Liver (tissue), 9 donors: ENCODE measurements around the gene FAM20C. TPM values are rescaled to one million over a fixed set of nuclear protein-coding genes. Genes with fewer than 3 reads are reported as not detected.
"Not testable (repeated sequence)": the region's sequence is repeated elsewhere in the genome, so short reads cannot be mapped to it uniquely, and the experiment has no call there.

ENCODE experiments used
- DNase-seq: peaks from one replicate; pipeline ENCODE4 v3.0.0-alpha.2; 2017; ENCODE audit warnings: low spot score
- H3K27ac ChIP-seq, 2 donors: one replicate each; pipeline ENCODE4 v1.7.0; 2013; ENCODE audit warnings: inconsistent platforms in 2 of 2, low read length in 2 of 2, control low read depth in 1 of 2, low read depth in 1 of 2, mild to moderate bottlenecking in 1 of 2
- H3K27me3 ChIP-seq, 4 donors: one replicate each; pipeline versions ENCODE4 v1.6.1 to v1.7.0; 2013; ENCODE audit warnings: low read length in 3 of 4, inconsistent platforms in 1 of 4, mild to moderate bottlenecking in 1 of 4, moderate library complexity in 1 of 4; ENCODE audit not compliant: control insufficient read depth in 4 of 4, insufficient read depth in 4 of 4
- H3K36me3 ChIP-seq, 4 donors: one replicate each; pipeline versions ENCODE4 v1.6.1 to v1.7.0; 2013; ENCODE audit warnings: low read length in 3 of 4, mild to moderate bottlenecking in 3 of 4, low read depth in 1 of 4, moderate library complexity in 1 of 4; ENCODE audit not compliant: control insufficient read depth in 4 of 4, insufficient read depth in 3 of 4
- H3K4me1 ChIP-seq, 4 donors: one replicate each; pipeline versions ENCODE4 v1.6.1 to v1.7.0; 2013; ENCODE audit warnings: low read length in 3 of 4, mild to moderate bottlenecking in 3 of 4, moderate library complexity in 1 of 4; ENCODE audit not compliant: control insufficient read depth in 4 of 4, insufficient read depth in 4 of 4
- H3K4me3 ChIP-seq, 3 donors: one replicate each; pipeline versions ENCODE4 v1.6.1 to v1.7.0; 2013; ENCODE audit warnings: low read length in 3 of 3, control low read depth in 1 of 3, low read depth in 1 of 3, mild to moderate bottlenecking in 1 of 3
- H3K9ac ChIP-seq, 2 donors: one replicate each; pipeline ENCODE4 v1.7.0; 2013; ENCODE audit warnings: low read length in 2 of 2, mild to moderate bottlenecking in 2 of 2, moderate library complexity in 2 of 2, control low read depth in 1 of 2, low read depth in 1 of 2
- H3K9me3 ChIP-seq, 4 donors: one replicate each; pipeline versions ENCODE4 v1.6.1 to v1.7.0; 2013; ENCODE audit warnings: low read length in 3 of 4; ENCODE audit not compliant: control insufficient read depth in 4 of 4
- ATF3 ChIP-seq: IDR thresholded peaks from 2 replicates; pipeline ENCODE4 v1.6.1; 2016; ENCODE audit warnings: antibody characterized with exemption
- CTCF ChIP-seq: fragments of 150-350 bp; IDR thresholded peaks from 2 replicates; pipeline ENCODE4 v1.5.1; 2017; ENCODE audit warnings: improper control_type of control experiment, low read depth, low read length; ENCODE audit not compliant: missing input control
- EGR1 ChIP-seq, 2 donors: IDR thresholded peaks; 2 replicates each; pipeline ENCODE4 v1.6.1; 2016 to 2018; ENCODE audit warnings: antibody characterized with exemption in 2 of 2, low read depth in 2 of 2
- HNF4G ChIP-seq: IDR thresholded peaks from 2 replicates; pipeline ENCODE4 v1.6.1; 2016; ENCODE audit warnings: antibody characterized with exemption
- RAD21 ChIP-seq, 2 donors: IDR thresholded peaks; 2 replicates each; pipeline ENCODE4 v1.6.1; 2016; ENCODE audit warnings: antibody characterized with exemption in 2 of 2, mild to moderate bottlenecking in 2 of 2
- REST ChIP-seq: IDR thresholded peaks from 2 replicates; pipeline ENCODE4 v1.6.1; 2016; ENCODE audit warnings: antibody characterized with exemption, mild to moderate bottlenecking
- whole genome bisulfite sequencing: extraction: QIAGEN DNeasy Blood & Tissue Kit; methylation state at CpG from one replicate; pipeline ENCODE4 v1.1.7; 2013; 5-methylcytosine and 5-hydroxymethylcytosine counted together
- polyA plus RNA-seq, 2 donors: library from polyadenylated mRNA; stranded (reverse) in 1 of 2; unstranded in 1 of 2; fragments of 200-250 nt in 1 of 2; fragments of >200 nt in 1 of 2; fragmentation: Nextera tagmentation in 1 of 2; extraction: Ambion mirVana in 1 of 2; gene quantifications; one replicate each; pipeline versions ENCODE4 v1.2.1 to v1.2.3, GENCODE V29; 2013 to 2015
- total RNA-seq, 2 donors: library from RNA; depleted of rRNA; stranded (reverse); fragments of >200 nt; gene quantifications; one replicate each; pipeline ENCODE4 v1.2.3, GENCODE V29; 2014
- donor health status: healthy.
- donor health status: healthy.
- donor health status: healthy.
- donor health status: healthy.
- donor health status: healthy.

The FAM20C gene
- total and polyA plus RNA-seq, 4 donors = 13.4 to 40.4 (median 31.5) TPM

GRCh38 chr7:262251-262572 is 69.8 kb downstream of the FAM20C start (continued):
- no peak for TF ChIP-seq REST
- TF ChIP-seq HNF4G = no peak
- TF ChIP-seq ATF3 = no peak
- no peak for TF ChIP-seq EGR1 (IDR thresholded peaks at IDR 0.05; ENCODE audit: low read depth in 2 of 2)

- 91% methylated on average over 28 of the region's 31 CpGs for WGBS
- not testable (repeated sequence) for H3K27ac ChIP-seq, DNase-seq, H3K4me3 ChIP-seq, H3K4me1 ChIP-seq, H3K9me3 ChIP-seq, H3K9ac ChIP-seq, H3K27me3 ChIP-seq
- H3K36me3 ChIP-seq = peaks cover 6 to 27% (median 18%) of the 10 kb centered on the region in 4 donors
Measured at GRCh38 chr7:262631-263311, 70.4 kb downstream of the FAM20C start.

- peaks cover 6 to 22% (median 16%) of the 10 kb centered on the region in 4 donors for H3K36me3 ChIP-seq
- not testable (repeated sequence) for H3K4me3 ChIP-seq, H3K9ac ChIP-seq, DNase-seq, H3K27me3 ChIP-seq, H3K4me1 ChIP-seq, H3K9me3 ChIP-seq
- peak overlapping the region; percentile 52 to 64 for H3K27ac ChIP-seq
- TF ChIP-seq RAD21 (IDR thresholded peaks at IDR 0.05) (peak in 1 of 2 donors; percentile 36), CTCF (peak; percentile 24)
- WGBS = 76% methylated on average over 35 of the region's 37 CpGs
Measured at GRCh38 chr7:263483-264351, 71.3 kb downstream of the FAM20C start.
